Measurements from ENCODE around the gene SH2D7. TPM values are rescaled to one million over a fixed set of nuclear protein-coding genes. Genes with fewer than 3 reads are reported as not detected.

SH2D7 gene
- polyA plus RNA-seq, 4 donors, result 0.33 to 0.80 (median 0.57) TPM

DNA sequence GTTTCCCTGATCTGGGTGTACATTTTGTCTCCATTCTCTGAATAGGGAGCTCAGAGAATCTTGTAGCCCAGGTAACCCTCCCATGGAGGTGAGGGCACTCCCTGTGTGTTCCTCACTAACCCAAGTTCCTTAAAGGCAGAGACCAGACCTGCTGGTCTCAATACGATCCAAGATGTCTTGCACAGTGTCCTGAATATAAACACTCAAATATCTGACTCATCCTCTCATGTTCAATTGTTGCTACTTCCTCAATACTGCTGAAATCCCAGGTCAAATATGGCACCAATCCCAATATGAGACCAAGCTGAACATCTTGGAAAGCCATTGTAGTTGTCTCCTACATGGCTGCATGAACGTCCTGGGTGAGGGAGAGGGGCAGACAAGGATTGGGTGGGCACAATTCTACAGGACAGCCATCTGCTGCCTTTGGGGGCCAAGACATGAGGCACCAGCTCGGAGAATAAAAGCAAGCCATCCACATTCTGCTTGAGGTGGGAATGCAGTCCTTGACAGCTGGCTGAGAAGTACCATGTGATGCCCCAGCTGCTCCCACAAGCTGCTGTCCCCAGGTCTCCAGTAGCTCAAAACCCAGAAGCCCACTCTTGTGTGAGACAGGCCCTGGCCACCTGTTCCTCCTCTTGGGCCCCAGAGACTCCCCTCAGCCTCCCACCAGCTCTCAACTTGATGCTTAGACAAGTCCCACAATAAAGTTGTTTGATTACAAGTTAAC, 33.1 kb upstream of the SH2D7 start:
- no peak for DNase-seq (ENCODE audit: low read depth in 4 of 4, low spot score in 3 of 4)

DNA sequence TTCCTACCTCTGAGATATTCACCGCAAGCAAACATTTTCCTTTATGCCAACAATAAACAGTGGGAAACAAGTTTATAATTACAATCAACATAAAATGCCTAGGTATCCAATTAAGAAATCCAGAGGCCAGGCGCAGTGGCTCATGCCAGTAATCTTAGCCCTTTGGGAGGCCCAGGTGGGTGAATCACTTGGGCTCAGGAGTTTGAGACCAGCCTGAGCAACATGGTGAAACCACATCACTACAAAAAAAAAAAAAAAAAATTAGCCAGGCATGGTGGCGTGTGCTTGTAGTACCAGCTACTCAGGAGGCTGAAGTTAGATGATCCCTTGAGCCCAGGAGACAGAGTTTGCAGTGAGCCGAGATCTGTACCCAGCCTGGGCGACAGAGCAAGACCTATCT, 32.1 kb upstream of the SH2D7 start:
- no peak for DNase-seq (ENCODE audit: low read depth in 4 of 4, low spot score in 3 of 4)

DNA sequence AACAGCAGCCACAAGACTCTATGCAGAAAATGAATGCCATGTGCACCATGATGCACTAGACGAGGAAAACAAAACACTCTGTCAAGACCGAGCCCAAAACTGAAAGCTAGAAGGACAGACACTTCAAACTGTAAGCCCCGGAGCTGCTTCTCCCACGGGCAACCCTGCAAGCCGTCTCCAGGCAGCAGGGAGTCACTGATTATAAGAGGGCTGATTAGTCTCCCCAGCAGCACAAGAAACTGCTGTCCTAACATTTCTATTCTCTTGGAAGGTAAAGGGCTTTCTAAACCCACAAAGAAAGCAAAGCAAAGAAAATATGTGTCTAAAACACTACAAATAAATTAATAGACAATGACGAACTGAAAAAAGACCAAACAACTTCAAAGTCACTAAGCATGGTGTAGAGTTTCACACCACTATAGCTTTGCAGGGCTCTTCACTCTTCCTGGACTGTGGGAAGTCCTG, 30.4 kb upstream of the SH2D7 start:
- no peak for DNase-seq (ENCODE audit: low read depth in 4 of 4, low spot score in 3 of 4)

- DNase-seq (ENCODE audit: low read depth in 4 of 4, low spot score in 3 of 4), result no peak
Measured at GRCh38 chr15:78063217-78063616, 29.1 kb upstream of the SH2D7 start.

DNA sequence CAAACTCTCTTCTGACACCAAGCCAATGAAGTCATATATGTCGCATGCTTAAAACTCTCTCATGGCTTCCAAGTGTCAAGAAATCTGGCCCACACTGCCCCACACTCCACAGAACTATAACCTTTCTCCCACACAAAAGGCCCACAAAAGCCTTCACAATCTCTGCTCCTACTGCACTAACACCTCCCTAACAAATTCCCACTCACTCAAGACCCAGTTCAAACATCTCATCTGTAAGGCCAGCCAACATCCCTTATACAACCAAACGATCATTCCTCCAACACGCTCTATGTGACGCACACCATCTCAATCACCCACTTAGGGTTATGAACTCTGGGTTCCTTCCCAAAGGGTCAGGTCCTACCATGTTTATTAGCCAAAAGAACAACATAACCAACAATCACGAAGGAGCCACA, 28.4 kb upstream of the SH2D7 start:
- no peak for DNase-seq (ENCODE audit: low read depth in 4 of 4, low spot score in 3 of 4)

DNA sequence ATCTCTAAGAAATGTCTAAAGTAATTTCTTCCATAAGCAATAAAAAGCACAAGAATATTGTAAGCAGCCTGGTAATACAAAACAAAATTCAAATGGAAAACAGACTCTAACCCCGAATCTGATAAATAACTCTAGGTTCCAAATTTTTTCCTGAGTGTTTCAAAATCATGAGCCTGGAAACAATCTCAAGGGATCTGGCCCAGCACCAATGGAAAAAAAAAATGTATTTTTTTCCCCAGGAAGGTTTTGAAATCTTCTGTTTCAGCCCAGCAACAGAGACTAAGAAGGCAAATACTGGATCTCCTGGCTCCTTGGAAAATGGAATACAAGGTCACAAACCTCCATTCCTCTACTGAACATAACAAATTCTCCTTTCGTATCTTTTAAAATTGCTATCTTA, 27.8 kb upstream of the SH2D7 start:
- no peak for DNase-seq (ENCODE audit: low read depth in 4 of 4, low spot score in 3 of 4)

- DNase-seq (ENCODE audit: low read depth in 4 of 4, low spot score in 3 of 4), result no peak
Measured at GRCh38 chr15:78065284-78065872, 27.0 kb upstream of the SH2D7 start.

GRCh38 chr15:78065973-78066946, 26.1 kb upstream of the SH2D7 start:
- no peak for DNase-seq (ENCODE audit: low read depth in 4 of 4, low spot score in 3 of 4)

DNA sequence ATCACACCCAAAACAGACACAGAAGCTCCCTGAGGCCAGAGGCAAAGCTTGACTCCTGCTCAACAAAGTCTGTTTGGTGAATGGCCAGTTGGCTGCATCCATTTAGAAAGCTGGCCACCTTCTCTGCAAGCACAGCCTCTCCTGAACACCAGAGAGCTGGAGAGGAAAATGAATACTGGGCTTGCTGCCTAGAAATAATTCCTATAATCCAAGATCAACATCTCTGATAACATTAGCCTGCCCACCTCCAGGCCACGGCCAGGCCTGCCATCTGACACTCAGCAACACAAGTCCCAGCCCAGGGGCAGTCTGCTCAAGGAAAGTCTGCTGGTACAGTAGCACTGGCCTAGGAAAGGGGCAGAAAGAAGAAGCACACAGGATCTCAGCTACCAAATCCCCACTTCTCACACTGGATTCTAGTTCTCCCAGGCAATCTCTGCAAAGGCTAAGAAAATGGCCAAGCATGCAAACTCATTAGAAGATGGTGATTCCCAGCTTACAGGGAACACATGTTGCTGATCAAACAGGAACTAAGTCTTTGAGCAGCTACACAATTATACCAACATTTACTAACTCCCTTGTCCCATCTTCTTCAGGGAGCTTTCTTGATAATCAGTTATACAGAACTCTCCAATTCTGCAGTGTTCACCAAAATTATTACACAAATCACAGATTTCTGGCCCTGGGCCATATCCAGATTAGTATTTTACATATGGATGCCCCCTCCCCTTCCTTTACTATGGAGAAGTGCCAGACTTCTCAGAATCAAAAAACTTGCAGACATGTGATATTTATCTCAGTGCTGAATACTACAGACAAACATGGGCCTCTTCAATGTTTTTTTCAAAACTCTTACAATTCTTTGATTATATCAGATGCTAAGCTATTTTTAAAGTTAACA, 24.8 kb upstream of the SH2D7 start:
- DNase-seq (ENCODE audit: low read depth in 4 of 4, low spot score in 3 of 4), result no peak

DNA sequence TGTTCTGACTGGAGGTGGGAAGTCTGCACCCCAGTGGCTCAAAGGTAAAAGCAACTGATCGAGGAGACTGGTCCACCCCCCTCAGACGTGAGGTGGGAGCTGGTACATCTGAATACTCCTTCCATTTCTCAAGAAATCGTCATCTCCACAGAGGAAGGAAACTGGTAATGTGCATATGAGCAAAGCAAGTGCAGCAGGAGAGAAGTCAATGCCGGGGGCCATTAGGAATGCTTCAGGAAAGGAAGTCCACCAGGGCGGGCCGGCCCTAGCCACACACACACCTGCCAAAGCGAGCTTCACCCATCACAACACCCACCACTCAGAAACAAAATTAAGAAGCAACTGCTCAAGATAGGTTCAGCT, 23.3 kb upstream of the SH2D7 start:
- DNase-seq (ENCODE audit: low read depth in 4 of 4, low spot score in 3 of 4), result no peak

GRCh38 chr15:78069462-78070029, 22.8 kb upstream of the SH2D7 start:
- DNase-seq (ENCODE audit: low read depth in 4 of 4, low spot score in 3 of 4), result no peak

DNA sequence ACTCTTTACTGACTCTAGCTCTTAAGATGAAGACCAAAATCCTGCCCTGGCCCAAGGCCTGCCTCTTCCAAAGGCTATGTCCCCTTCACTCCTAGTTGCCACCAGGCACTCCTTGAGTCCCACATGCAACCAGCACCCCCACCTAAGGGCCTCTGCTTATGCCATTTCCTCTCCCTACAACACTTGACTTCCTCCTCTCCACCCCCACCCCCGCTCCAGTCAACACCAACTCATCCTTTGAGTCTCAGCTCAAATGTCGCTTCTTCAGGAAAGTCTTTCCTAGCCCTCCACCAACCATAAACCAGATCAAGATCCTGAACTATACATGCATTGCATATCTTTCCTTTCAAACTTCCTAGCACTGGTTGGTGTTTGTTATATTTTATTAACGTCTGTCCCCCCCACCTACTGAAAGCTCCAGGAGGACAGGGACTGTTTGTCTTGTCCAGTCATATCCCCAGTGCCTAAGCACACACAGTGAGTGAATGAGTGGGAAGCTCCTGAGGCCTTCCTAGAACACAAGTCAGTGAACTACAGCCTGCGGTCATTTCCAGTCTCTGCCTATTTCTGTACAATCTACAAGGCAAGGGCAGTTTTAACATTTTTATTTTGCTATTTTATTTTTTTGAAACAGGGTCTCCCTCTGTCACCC, 22.2 kb upstream of the SH2D7 start:
- DNase-seq (ENCODE audit: low read depth in 4 of 4, low spot score in 3 of 4), result no peak

DNA sequence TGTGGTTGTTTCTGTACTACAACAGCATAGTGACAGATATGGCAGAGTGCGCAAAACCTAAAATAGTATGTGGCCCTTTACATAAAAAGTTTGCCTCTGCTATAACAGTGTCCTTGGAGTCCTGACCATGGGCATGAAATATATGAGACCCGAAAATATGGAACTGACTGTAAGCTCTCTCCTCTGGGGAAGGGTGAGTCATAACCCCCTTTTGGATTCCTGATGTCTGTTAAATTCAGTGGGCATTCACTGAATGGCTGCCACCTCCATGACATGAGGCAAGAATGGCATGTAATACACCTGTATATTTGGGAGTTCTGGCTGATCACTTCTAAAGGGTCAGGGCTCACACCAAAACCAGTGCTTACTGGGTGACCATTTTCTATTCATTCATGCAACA, 21.0 kb upstream of the SH2D7 start:
- DNase-seq (ENCODE audit: low read depth in 4 of 4, low spot score in 3 of 4), result no peak

DNA sequence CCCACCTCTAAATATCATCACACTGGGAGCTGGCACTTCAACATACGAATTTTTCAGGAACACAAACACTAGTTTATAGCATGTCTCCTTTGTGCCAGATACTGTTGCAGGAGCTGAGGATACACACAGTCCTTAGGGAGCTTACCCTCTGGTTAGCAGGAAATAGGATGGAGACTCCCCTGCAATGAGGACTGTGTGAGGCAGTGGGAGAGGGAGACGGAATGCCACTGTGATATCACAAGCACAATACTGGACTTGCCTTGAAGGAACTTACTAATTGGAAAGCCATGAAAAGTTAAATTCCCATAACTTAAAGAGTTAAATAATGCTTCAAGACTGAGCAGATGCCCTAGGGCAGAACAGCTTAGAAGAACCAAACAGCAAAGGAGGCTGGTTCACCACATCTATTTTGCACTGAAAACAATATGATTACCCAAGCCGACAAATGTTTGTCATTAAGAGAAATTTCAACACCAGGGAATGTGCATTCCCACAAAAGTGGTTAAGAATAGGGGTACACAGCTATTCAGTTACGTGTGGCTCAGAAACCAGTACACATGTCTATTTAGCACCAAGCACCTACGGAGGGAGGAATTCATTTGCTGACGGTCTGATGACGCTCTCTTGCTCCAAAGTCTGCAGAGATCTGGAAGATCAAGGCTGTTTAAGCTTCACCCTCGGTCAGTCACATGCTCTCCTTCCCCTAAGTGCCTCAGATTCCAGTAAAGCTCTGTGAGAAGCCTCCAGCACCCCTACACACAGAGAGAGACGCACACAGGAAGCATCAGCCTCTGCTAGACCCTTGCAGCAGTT, 20.1 kb upstream of the SH2D7 start:
- no peak for DNase-seq (ENCODE audit: low read depth in 4 of 4, low spot score in 3 of 4)

GRCh38 chr15:78073046-78073787, 19.1 kb upstream of the SH2D7 start:
- DNase-seq (ENCODE audit: low read depth in 4 of 4, low spot score in 3 of 4), result no peak

DNA sequence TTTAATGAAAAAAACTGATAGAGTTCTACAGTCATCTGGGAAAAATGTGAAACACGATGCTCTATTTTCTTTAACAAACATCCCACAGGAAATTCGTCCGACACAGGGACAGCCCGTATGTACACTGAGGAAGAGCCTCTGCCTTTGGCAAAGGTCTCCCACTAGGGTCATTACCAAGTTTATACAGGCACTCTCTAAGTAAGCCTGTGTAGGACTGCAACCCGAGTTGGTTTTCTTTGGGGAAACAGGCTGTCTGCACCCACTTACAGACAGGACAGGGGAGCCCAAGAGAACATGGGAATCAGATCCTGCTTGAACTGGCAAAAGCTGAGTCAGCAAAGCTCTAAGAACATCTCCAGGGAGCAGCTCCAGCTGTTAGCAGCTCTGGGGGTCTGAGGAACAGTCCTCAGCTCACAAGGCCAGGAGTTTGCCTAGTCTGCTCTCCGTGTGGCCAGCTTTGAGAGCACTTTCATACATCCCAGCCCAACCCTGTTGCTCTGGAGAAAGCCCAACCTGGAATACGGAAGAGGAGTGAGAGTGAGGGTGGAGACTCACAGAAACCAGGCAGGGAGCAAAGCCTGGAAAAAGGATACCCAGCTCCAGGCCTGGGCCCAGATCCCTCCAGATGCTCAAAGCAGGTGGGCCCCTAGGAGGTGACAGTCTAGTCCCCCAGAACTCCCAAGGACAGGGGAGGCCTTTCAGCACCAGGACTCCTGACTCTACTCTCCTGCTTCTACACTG, 16.7 kb upstream of the SH2D7 start:
- DNase-seq (ENCODE audit: low read depth in 4 of 4, low spot score in 3 of 4), result no peak

All from left renal pelvis (tissue), 4 donors.